Left ventricle myocardium inferior (tissue), 1 donor: ENCODE measurements around the gene TTC39C. TPM values are rescaled to one million over a fixed set of nuclear protein-coding genes. Genes with fewer than 3 reads are reported as not detected.
"Not testable (repeated sequence)": the region's sequence is repeated elsewhere in the genome, so short reads cannot be mapped to it uniquely, and the experiment has no call there.

Experiments
- DNase-seq: peaks from one replicate; pipeline ENCODE4 v3.0.0-alpha.2; 2020
- H3K27ac ChIP-seq: fragments of 200-600 bp; replicated peaks from 2 replicates; pipeline ENCODE4 v1.8.0; 2021
- H3K27me3 ChIP-seq: fragments of 200-600 bp; 2 replicates; pipeline ENCODE4 v1.8.0; 2021; ENCODE audit warnings: low read depth
- H3K36me3 ChIP-seq: fragments of 200-600 bp; 2 replicates; pipeline ENCODE4 v1.8.0; 2021
- H3K4me1 ChIP-seq: fragments of 200-600 bp; 2 replicates; pipeline ENCODE4 v1.8.0; 2021
- H3K4me3 ChIP-seq: fragments of 200-600 bp; 2 replicates; pipeline ENCODE4 v1.8.0; 2021; ENCODE audit warnings: mild to moderate bottlenecking, moderate library complexity
- H3K9me3 ChIP-seq: fragments of 200-600 bp; replicated peaks from 2 replicates; pipeline ENCODE4 v1.8.0; 2021
- CTCF ChIP-seq: fragments of 200-600 bp; IDR thresholded peaks from 2 replicates; pipeline ENCODE4 v1.8.0; 2021; ENCODE audit warnings: antibody characterized with exemption, mild to moderate bottlenecking, borderline replicate concordance
- intact Hi-C: fragments of 100-400 bp; cut with micrococcal nuclease; formaldehyde crosslinking; loops from one replicate; pipeline ENCODE4 v1.11.0; 2022
- total RNA-seq: library from RNA; stranded (reverse); fragmentation: NEBNext Ultra II Directional; extraction: Animal tissue kit (Norgen Biotek cat#: 25700); gene quantifications from one replicate; pipeline ENCODE4 v1.2.1, GENCODE V29; 2021
- donor health status: DM: no; HTN: yes; CAD: no; lungs with severe emphysema.

TTC39C gene
- total RNA-seq, 1 donor from 2014 or later: 4.6 TPM

- Histone ChIP-seq H3K27ac (no peak overlapping the region), H3K36me3 (peaks cover 4% of the 10 kb centered on the region), H3K27me3 (no peaks in the 10 kb centered on the region), H3K9me3 (no peaks in the 10 kb centered on the region), H3K4me1 (no peaks in the 10 kb centered on the region), H3K4me3 (no peak overlapping the region)
- intact Hi-C loops: no loop called here
- DNase-seq: no peak
- TF ChIP-seq CTCF: no peak
These were observed 54.6 kb downstream of the TTC39C start for GRCh38 chr18:24068945-24069693.

GRCh38 chr18:24071029-24071428, 56.5 kb downstream of the TTC39C start:
- Histone ChIP-seq H3K9me3 (no peaks in the 10 kb centered on the region), H3K27me3 (no peaks in the 10 kb centered on the region), H3K4me3 (no peak overlapping the region), H3K4me1 (peaks cover 5% of the 10 kb centered on the region), H3K36me3 (peaks cover 4% of the 10 kb centered on the region), H3K27ac (no peak overlapping the region)
- no peak for TF ChIP-seq CTCF
- DNase-seq: no peak
- intact Hi-C loops: no loop called here

GRCh38 chr18:24071779-24072178, 57.2 kb downstream of the TTC39C start:
- no peaks in the 10 kb centered on the region for H3K27me3 ChIP-seq
- no peaks in the 10 kb centered on the region for H3K9me3 ChIP-seq
- intact Hi-C loops: no loop called here
- TF ChIP-seq CTCF: no peak
- no peak overlapping the region for H3K27ac ChIP-seq
- H3K36me3 ChIP-seq: peaks cover 4% of the 10 kb centered on the region
- H3K4me3 ChIP-seq: no peak overlapping the region
- no peak for DNase-seq
- H3K4me1 ChIP-seq: peaks cover 11% of the 10 kb centered on the region

GRCh38 chr18:24072743-24073142, 58.2 kb downstream of the TTC39C start:
- H3K27ac ChIP-seq: no peak overlapping the region
- TF ChIP-seq CTCF: no peak
- intact Hi-C loops: no loop called here

GRCh38 chr18:24073791-24074190, 59.2 kb downstream of the TTC39C start:
- H3K4me1 ChIP-seq: peaks cover 26% of the 10 kb centered on the region
- no peak overlapping the region for H3K4me3 ChIP-seq
- intact Hi-C loops: no loop called here
- H3K27me3 ChIP-seq: no peaks in the 10 kb centered on the region
- H3K9me3 ChIP-seq: no peaks in the 10 kb centered on the region
- H3K27ac ChIP-seq: no peak overlapping the region
- H3K36me3 ChIP-seq: no peaks in the 10 kb centered on the region
- no peak for DNase-seq
- no peak for TF ChIP-seq CTCF

More at GRCh38 chr18:24072743-24073142, 58.2 kb downstream of the TTC39C start:
- Histone ChIP-seq H3K4me1 (peaks cover 15% of the 10 kb centered on the region), H3K27me3 (no peaks in the 10 kb centered on the region), H3K36me3 (no peaks in the 10 kb centered on the region), H3K9me3 (no peaks in the 10 kb centered on the region), H3K4me3 (no peak overlapping the region)
- DNase-seq: no peak

- H3K36me3 ChIP-seq, DNase-seq, H3K27ac ChIP-seq, H3K4me3 ChIP-seq, intact Hi-C loops, H3K27me3 ChIP-seq, H3K9me3 ChIP-seq: not testable (repeated sequence)
- peaks cover 27% of the 10 kb centered on the region for H3K4me1 ChIP-seq
These were observed 60.2 kb downstream of the TTC39C start for GRCh38 chr18:24074757-24075156.
